Astrocyte (in vitro differentiated cells and primary cell): ENCODE results near the gene PARD3B. TPM values are rescaled to one million over a fixed set of nuclear protein-coding genes. Genes with fewer than 3 reads are reported as not detected.
A peak's percentile ranks its signal among the peaks of the same experiment; 100 is the strongest.

Experiments used
- DNase-seq: peaks from one replicate; pipeline ENCODE4 v3.0.0-alpha.2; 2010; ENCODE audit warnings: low read depth
- FAIRE-seq: peaks from 2 replicates; lab custom pipeline; 2011; peaks lifted over from hg19 to GRCh38; lab: Jason Lieb, UNC
- H2AFZ ChIP-seq: 2 replicates; pipeline ENCODE4 v1.6.0; 2012; ENCODE audit warnings: low read depth, low read length, inconsistent platforms
- H3K27ac ChIP-seq: 2 replicates; pipeline ENCODE4 v1.5.1; 2011; ENCODE audit warnings: low read depth, low read length, inconsistent platforms
- H3K27me3 ChIP-seq: 2 replicates; pipeline ENCODE4 v1.6.0; 2011; ENCODE audit warnings: low read length, inconsistent platforms; ENCODE audit not compliant: insufficient read depth
- H3K36me3 ChIP-seq: 2 replicates; pipeline ENCODE4 v1.5.1; 2011; ENCODE audit warnings: low read length, inconsistent platforms; ENCODE audit not compliant: insufficient read depth
- H3K4me1 ChIP-seq: 2 replicates; pipeline ENCODE4 v1.5.1; 2011; ENCODE audit warnings: low read length, inconsistent platforms; ENCODE audit not compliant: insufficient read depth
- H3K4me2 ChIP-seq: 2 replicates; pipeline ENCODE4 v1.6.0; 2012; ENCODE audit warnings: low read length, inconsistent platforms
- H3K4me3 ChIP-seq: 2 replicates; pipeline ENCODE4 v1.5.1; 2011; ENCODE audit warnings: low read depth, mild to moderate bottlenecking, low read length, inconsistent platforms; ENCODE audit not compliant: insufficient read depth
- H3K79me2 ChIP-seq: 2 replicates; pipeline ENCODE4 v1.6.0; 2012; ENCODE audit warnings: mild to moderate bottlenecking, low read length, inconsistent platforms; ENCODE audit not compliant: insufficient read depth
- H3K9ac ChIP-seq: 2 replicates; pipeline ENCODE4 v1.6.0; 2012; ENCODE audit warnings: mild to moderate bottlenecking, low read length, inconsistent platforms
- H3K9me3 ChIP-seq: 2 replicates; pipeline ENCODE4 v1.5.1; 2012; ENCODE audit warnings: low read depth, mild to moderate bottlenecking, low read length, inconsistent platforms; ENCODE audit not compliant: insufficient read depth
- H4K20me1 ChIP-seq: 2 replicates; pipeline ENCODE4 v1.6.0; 2012; ENCODE audit warnings: low read length, inconsistent platforms; ENCODE audit not compliant: insufficient read depth
- H3K27ac Mint-ChIP-seq: one replicate; pipeline ENCODE4 v1.8.0; 2021; ENCODE audit warnings: mild to moderate bottlenecking, mixed read lengths; ENCODE audit not compliant: unreplicated experiment
- H3K27me3 Mint-ChIP-seq: one replicate; pipeline ENCODE4 v1.8.0; 2021; ENCODE audit warnings: low read depth, mixed read lengths; ENCODE audit not compliant: unreplicated experiment
- H3K36me3 Mint-ChIP-seq: one replicate; pipeline ENCODE4 v1.8.0; 2021; ENCODE audit warnings: low read depth, mixed read lengths; ENCODE audit not compliant: unreplicated experiment
- H3K4me1 Mint-ChIP-seq: one replicate; pipeline ENCODE4 v1.8.0; 2021; ENCODE audit warnings: low read depth, mixed read lengths; ENCODE audit not compliant: unreplicated experiment
- H3K4me3 Mint-ChIP-seq: one replicate; pipeline ENCODE4 v1.8.0; 2021; ENCODE audit warnings: mild to moderate bottlenecking, moderate library complexity, mixed read lengths; ENCODE audit not compliant: unreplicated experiment
- H3K9me3 Mint-ChIP-seq: one replicate; pipeline ENCODE4 v1.8.0; 2021; ENCODE audit warnings: mild to moderate bottlenecking, mixed read lengths; ENCODE audit not compliant: unreplicated experiment
- EZH2 ChIP-seq: IDR thresholded peaks from 2 replicates; pipeline ENCODE4 v1.6.1; 2012; ENCODE audit warnings: mild to moderate bottlenecking, low read length, inconsistent platforms; ENCODE audit not compliant: insufficient read depth
- total RNA-seq: library from RNA; stranded (reverse); gene quantifications from 2 replicates; pipeline ENCODE4 v1.2.1, GENCODE V29; 2021
- TF ChIP-seq, protein P1 (sequence below): IDR thresholded peaks from 2 replicates; pipeline ENCODE4 v1.5.1; 2011; ENCODE audit warnings: low read depth, mild to moderate bottlenecking, inconsistent platforms, low read length, moderate library complexity; ENCODE audit not compliant: insufficient read depth

The PARD3B gene
- total RNA-seq, 1 donor from 2014 or later = 6.5 TPM

DNA sequence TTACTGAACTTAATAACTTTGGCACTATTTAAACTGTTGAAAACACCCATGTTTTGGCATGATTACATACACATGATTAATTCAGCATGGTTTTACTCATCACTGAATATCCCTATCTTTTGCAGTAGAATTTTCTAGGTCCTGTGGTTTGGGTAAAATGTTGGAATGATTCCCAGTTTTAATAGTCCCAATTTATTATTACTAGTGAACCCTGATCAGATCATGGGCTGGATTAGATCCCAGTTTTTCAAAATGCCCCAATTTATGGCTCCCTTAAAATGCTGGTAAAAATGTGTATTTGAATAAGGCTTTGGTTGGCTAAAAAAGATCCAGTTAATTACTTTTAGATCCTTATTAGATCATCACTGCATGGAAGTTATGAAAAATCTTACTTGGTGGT, 863.4 kb downstream of the PARD3B start:
- no peaks in the 10 kb centered on the region for H3K27me3 ChIP-seq
- H3K27ac ChIP-seq = no peak overlapping the region
- H3K4me2 ChIP-seq = no peak overlapping the region
- TF ChIP-seq EZH2 = no peak
- TF ChIP-seq, protein P1, sequence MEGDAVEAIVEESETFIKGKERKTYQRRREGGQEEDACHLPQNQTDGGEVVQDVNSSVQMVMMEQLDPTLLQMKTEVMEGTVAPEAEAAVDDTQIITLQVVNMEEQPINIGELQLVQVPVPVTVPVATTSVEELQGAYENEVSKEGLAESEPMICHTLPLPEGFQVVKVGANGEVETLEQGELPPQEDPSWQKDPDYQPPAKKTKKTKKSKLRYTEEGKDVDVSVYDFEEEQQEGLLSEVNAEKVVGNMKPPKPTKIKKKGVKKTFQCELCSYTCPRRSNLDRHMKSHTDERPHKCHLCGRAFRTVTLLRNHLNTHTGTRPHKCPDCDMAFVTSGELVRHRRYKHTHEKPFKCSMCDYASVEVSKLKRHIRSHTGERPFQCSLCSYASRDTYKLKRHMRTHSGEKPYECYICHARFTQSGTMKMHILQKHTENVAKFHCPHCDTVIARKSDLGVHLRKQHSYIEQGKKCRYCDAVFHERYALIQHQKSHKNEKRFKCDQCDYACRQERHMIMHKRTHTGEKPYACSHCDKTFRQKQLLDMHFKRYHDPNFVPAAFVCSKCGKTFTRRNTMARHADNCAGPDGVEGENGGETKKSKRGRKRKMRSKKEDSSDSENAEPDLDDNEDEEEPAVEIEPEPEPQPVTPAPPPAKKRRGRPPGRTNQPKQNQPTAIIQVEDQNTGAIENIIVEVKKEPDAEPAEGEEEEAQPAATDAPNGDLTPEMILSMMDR = no peak
- FAIRE-seq (no peak), DNase-seq (peak; percentile 67)
- H3K4me3 ChIP-seq = no peak overlapping the region
- H3K9me3 Mint-ChIP-seq = no peaks in the 10 kb centered on the region
- no peaks in the 10 kb centered on the region for H3K36me3 ChIP-seq
- no peak overlapping the region for H3K9ac ChIP-seq
- peaks cover 10% of the 10 kb centered on the region for H3K4me1 Mint-ChIP-seq
- H2AFZ ChIP-seq = no peak overlapping the region
- no peak overlapping the region for H3K27ac Mint-ChIP-seq
- H4K20me1 ChIP-seq = no peaks in the 10 kb centered on the region
- H3K27me3 Mint-ChIP-seq = peaks cover 2% of the 10 kb centered on the region
- H3K36me3 Mint-ChIP-seq = no peaks in the 10 kb centered on the region
- H3K4me3 Mint-ChIP-seq = no peak overlapping the region
- no peaks in the 10 kb centered on the region for H3K9me3 ChIP-seq
- H3K4me1 ChIP-seq = peaks cover 19% of the 10 kb centered on the region
- no peaks in the 10 kb centered on the region for H3K79me2 ChIP-seq

DNA sequence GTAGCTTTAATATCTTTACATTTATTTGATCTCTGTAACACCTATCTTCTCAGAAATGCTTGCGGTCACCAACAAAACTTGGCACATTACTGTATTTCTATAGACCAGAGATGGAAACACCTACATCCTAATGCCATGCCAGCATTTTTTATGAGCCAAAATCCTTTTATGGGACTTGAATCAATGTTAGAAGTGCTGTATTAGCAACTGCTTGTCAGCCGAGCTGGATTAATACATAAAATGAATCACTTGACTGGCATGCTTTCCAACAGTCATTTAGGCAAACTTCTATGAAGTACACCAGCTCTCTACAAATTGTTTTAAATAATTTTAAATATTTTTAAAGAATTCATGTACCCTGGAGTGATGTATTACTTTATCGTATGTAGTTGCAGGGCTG, 864.1 kb downstream of the PARD3B start:
- no peaks in the 10 kb centered on the region for H3K27me3 ChIP-seq
- H3K27ac ChIP-seq = no peak overlapping the region
- H3K4me1 ChIP-seq = peaks cover 19% of the 10 kb centered on the region
- Mint-ChIP-seq H3K27ac (no peak overlapping the region), H3K4me1 (peaks cover 9% of the 10 kb centered on the region), H3K36me3 (no peaks in the 10 kb centered on the region), H3K9me3 (no peaks in the 10 kb centered on the region), H3K27me3 (peaks cover 2% of the 10 kb centered on the region), H3K4me3 (no peak overlapping the region)
- no peak overlapping the region for H3K4me3 ChIP-seq
- H3K79me2 ChIP-seq = no peaks in the 10 kb centered on the region
- DNase-seq = peak; percentile 32
- no peak overlapping the region for H3K4me2 ChIP-seq
- no peak overlapping the region for H3K9ac ChIP-seq
- TF ChIP-seq, protein P1 = no peak
- TF ChIP-seq EZH2 = no peak
- no peak for FAIRE-seq
- no peaks in the 10 kb centered on the region for H3K9me3 ChIP-seq
- H3K36me3 ChIP-seq = no peaks in the 10 kb centered on the region
- H4K20me1 ChIP-seq = no peaks in the 10 kb centered on the region
- no peak overlapping the region for H2AFZ ChIP-seq

DNA sequence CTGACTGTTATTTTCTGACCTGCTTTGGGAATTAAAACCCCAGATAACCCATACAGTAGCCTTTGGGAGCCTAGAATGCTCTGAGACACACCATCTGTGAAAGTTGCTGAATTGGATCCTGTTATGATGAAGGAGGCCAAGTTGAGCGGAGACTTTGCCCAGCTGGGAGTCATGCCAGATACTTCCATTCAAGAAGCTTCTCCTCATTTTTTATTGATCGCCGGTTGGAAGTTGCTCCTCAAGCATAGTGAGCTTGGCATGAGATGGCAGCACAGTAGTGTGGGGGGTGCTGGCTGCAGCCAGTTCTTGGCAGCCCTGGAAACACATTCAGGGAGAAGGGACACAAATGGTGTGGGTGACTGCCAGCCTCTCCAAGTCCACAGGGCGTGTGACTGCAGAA, 866.3 kb downstream of the PARD3B start:
- Histone ChIP-seq H2AFZ (no peak overlapping the region), H3K9ac (no peak overlapping the region), H3K79me2 (no peaks in the 10 kb centered on the region), H3K4me2 (no peak overlapping the region), H3K9me3 (no peaks in the 10 kb centered on the region), H3K36me3 (no peaks in the 10 kb centered on the region), H3K4me3 (no peak overlapping the region), H3K27me3 (no peaks in the 10 kb centered on the region), H3K4me1 (peaks cover 12% of the 10 kb centered on the region), H3K27ac (no peak overlapping the region), H4K20me1 (no peaks in the 10 kb centered on the region)
- H3K4me1 Mint-ChIP-seq = no peaks in the 10 kb centered on the region
- no peak overlapping the region for H3K4me3 Mint-ChIP-seq
- peaks cover 2% of the 10 kb centered on the region for H3K27me3 Mint-ChIP-seq
- no peaks in the 10 kb centered on the region for H3K36me3 Mint-ChIP-seq
- DNase-seq (no peak), FAIRE-seq (no peak)
- H3K27ac Mint-ChIP-seq = no peak overlapping the region
- TF ChIP-seq EZH2 = no peak
- TF ChIP-seq, protein P1 = no peak
- no peaks in the 10 kb centered on the region for H3K9me3 Mint-ChIP-seq
